ENCODE measurements around the gene HPSE. TPM values are rescaled to one million over a fixed set of nuclear protein-coding genes. Genes with fewer than 3 reads are reported as not detected.

HPSE gene
- total RNA-seq, 1 experiment from 2014 or later = 12.6 TPM

DNA sequence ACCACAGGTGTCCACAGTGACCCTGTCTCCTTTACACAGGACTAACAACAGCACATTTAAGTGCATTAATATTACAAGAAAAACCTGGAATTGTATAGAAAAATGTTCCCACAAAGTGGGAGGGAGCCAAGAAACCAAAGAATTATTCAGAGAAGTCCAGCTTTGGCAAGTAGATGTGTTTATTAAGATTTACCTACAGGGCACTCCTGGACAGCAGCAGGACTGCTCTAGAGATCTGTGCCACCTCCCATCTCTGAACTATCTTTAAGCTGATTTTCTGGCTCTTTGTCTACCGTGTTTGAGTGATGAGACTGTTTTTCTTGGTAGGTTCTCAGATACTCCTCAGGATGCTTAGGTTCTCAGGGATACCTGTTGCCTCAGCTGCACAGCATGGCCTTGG, 38.3 kb upstream of the HPSE start (continued):
- TF ChIP-seq CTCF (IDR thresholded peaks at IDR 0.05 in 2 of 3, conservative IDR thresholded peaks at IDR 0.05 in 1 of 3; ENCODE audit: borderline replicate concordance in 1 of 3, insufficient read depth in 1 of 3, low read depth in 2 of 3, low read length in 2 of 3) = no peak

- Histone ChIP-seq H3K27ac (ENCODE audit: low read depth, low read length) (no peak overlapping the region), H4K20me1 (ENCODE audit: insufficient read depth) (no peaks in the 10 kb centered on the region), H3K4me1 (ENCODE audit: control insufficient read depth in 1 of 2, insufficient read depth in 2 of 2, low read length in 2 of 2) (no peaks in the 10 kb centered on the region), H3K9me3 (ENCODE audit: control insufficient read depth in 1 of 2, insufficient read depth in 1 of 2, low read depth in 1 of 2, low read length in 2 of 2) (no peaks in the 10 kb centered on the region), H3K9ac (ENCODE audit: low read length) (no peak overlapping the region), H3K9me2 (ENCODE audit: insufficient read depth) (no peaks in the 10 kb centered on the region), H2AFZ (ENCODE audit: low read depth, low read length, poor library complexity, severe bottlenecking) (no peak overlapping the region), H3K36me3 (ENCODE audit: control insufficient read depth in 1 of 2, insufficient read depth in 2 of 2, low read length in 2 of 2) (no peaks in the 10 kb centered on the region), H3K4me3 (replicated peaks in 1 of 2; ENCODE audit: low read depth in 1 of 2, low read length in 2 of 2) (no peak overlapping the region), H3K4me2 (ENCODE audit: low read length) (no peak overlapping the region), H3K27me3 (ENCODE audit: insufficient read depth, low read length) (no peaks in the 10 kb centered on the region), H3K79me2 (ENCODE audit: insufficient read depth, low read length) (no peaks in the 10 kb centered on the region)
- CTCF ChIA-PET = no interaction called here
- ATAC-seq (no peak), DNase-seq (ENCODE audit: low read depth, low spot score) (no peak)
- POLR2A ChIA-PET = no interaction called here
- RAD21 ChIA-PET (ENCODE audit: low non-redundant PET in 1 of 2, low total read pairs in 2 of 2, uncharacterized antibody in 2 of 2, unreplicated experiment in 2 of 2) = no interaction called here
- BruUV-seq (replicated peaks) = no TSS peak
- intact Hi-C loops (cut with micrococcal nuclease) = no loop called here
- no peak for TF ChIP-seq CTCF (IDR thresholded peaks at IDR 0.05 in 2 of 3, conservative IDR thresholded peaks at IDR 0.05 in 1 of 3; ENCODE audit: borderline replicate concordance in 1 of 3, insufficient read depth in 1 of 3, low read depth in 2 of 3, low read length in 2 of 3)
- TF ChIP-seq CBX3 (IDR thresholded peaks at IDR 0.05; ENCODE audit: low read depth) = no peak
- TF ChIP-seq, protein P1, sequence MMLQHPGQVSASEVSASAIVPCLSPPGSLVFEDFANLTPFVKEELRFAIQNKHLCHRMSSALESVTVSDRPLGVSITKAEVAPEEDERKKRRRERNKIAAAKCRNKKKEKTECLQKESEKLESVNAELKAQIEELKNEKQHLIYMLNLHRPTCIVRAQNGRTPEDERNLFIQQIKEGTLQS (IDR thresholded peaks at IDR 0.05) = no peak
- TF ChIP-seq ELF1 (IDR thresholded peaks at IDR 0.05; ENCODE audit: borderline replicate concordance, low read depth) = no peak
- no peak for TF ChIP-seq ZFX (IDR thresholded peaks at IDR 0.05)
- no peak for TF ChIP-seq EGR1 (IDR thresholded peaks at IDR 0.05; ENCODE audit: low read depth)
- TF ChIP-seq, protein P2, sequence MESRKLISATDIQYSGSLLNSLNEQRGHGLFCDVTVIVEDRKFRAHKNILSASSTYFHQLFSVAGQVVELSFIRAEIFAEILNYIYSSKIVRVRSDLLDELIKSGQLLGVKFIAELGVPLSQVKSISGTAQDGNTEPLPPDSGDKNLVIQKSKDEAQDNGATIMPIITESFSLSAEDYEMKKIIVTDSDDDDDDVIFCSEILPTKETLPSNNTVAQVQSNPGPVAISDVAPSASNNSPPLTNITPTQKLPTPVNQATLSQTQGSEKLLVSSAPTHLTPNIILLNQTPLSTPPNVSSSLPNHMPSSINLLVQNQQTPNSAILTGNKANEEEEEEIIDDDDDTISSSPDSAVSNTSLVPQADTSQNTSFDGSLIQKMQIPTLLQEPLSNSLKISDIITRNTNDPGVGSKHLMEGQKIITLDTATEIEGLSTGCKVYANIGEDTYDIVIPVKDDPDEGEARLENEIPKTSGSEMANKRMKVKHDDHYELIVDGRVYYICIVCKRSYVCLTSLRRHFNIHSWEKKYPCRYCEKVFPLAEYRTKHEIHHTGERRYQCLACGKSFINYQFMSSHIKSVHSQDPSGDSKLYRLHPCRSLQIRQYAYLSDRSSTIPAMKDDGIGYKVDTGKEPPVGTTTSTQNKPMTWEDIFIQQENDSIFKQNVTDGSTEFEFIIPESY (IDR thresholded peaks at IDR 0.05; ENCODE audit: extremely low read depth, insufficient replicate concordance, low read length) = no peak
- no peak for TF ChIP-seq RAD21 (IDR thresholded peaks at IDR 0.05; ENCODE audit: low read depth)
- TF ChIP-seq SP1 (IDR thresholded peaks at IDR 0.05; ENCODE audit: low read depth) = no peak
- TF ChIP-seq EZH2phosphoT487 (IDR thresholded peaks at IDR 0.05; ENCODE audit: borderline replicate concordance) = no peak
These were observed 37.3 kb upstream of the HPSE start for GRCh38 chr4:83371936-83372335.
